PC-9 (cell line): ENCODE data around the gene SYNGR2. TPM values are rescaled to one million over a fixed set of nuclear protein-coding genes. Genes with fewer than 3 reads are reported as not detected.

Experiments
- BruUV-seq: library from RNA; stranded (reverse); fragments of 400-500 nt; replicated peaks from 2 replicates; lab custom pipeline; 2021; lab: Mats Ljungman, UMichigan
- CTCF ChIA-PET: fragments of 300-600 bp; sonication (Branson Sonifier 250); formaldehyde crosslinking; loops from one replicate; lab custom pipeline; 2022; ENCODE audit warnings: antibody characterized with exemption; lab: Charles Lee
- POLR2A ChIA-PET: fragments of 300-600 bp; sonication (Branson Sonifier 250); formaldehyde crosslinking; loops from one replicate; lab custom pipeline; 2022; ENCODE audit warnings: antibody characterized with exemption; ENCODE audit not compliant: unreplicated experiment; lab: Charles Lee
- DNase-seq, 2 experiments: peaks; one replicate each; pipeline versions ENCODE4 v3.0.0 to v3.0.0-alpha.2; 2015 to 2022; ENCODE audit warnings: mixed read lengths in 1 of 2
- H2AFZ ChIP-seq: fragments of 200-600 bp; sonication (generic); 2 replicates; pipeline ENCODE4 v1.8.1; 2017; ENCODE audit warnings: antibody characterized with exemption
- H3F3A ChIP-seq: fragments of 200-600 bp; sonication (generic); 2 replicates; pipeline ENCODE4 v1.8.1; 2017; ENCODE audit warnings: antibody characterized with exemption, mild to moderate bottlenecking, low read depth; ENCODE audit not compliant: insufficient read depth
- H3K27ac ChIP-seq: fragments of 200-600 bp; sonication (generic); 2 replicates; pipeline ENCODE4 v1.6.1; 2016; ENCODE audit warnings: mixed run types
- H3K27me3 ChIP-seq: fragments of 200-600 bp; sonication (generic); 2 replicates; pipeline ENCODE4 v1.6.1; 2016; ENCODE audit warnings: low read depth, mixed run types; ENCODE audit not compliant: insufficient read depth
- H3K36me3 ChIP-seq: fragments of 200-600 bp; sonication (generic); 2 replicates; pipeline ENCODE4 v1.6.1; 2016; ENCODE audit warnings: low read depth, mixed run types
- H3K4me1 ChIP-seq: fragments of 200-600 bp; sonication (generic); replicated peaks from 2 replicates; pipeline ENCODE4 v1.6.1; 2016; ENCODE audit warnings: mixed run types; ENCODE audit not compliant: insufficient read depth
- H3K4me2 ChIP-seq: fragments of 200-600 bp; sonication (generic); 2 replicates; pipeline ENCODE4 v1.6.1; 2017; ENCODE audit warnings: mixed run types
- H3K4me3 ChIP-seq: fragments of 200-600 bp; sonication (generic); 2 replicates; pipeline ENCODE4 v1.6.1; 2016; ENCODE audit warnings: mixed run types
- H3K79me2 ChIP-seq: fragments of 200-600 bp; sonication (generic); 2 replicates; pipeline ENCODE4 v1.6.1; 2017; ENCODE audit warnings: low read depth, mixed run types
- H3K9me2 ChIP-seq: fragments of 200-600 bp; sonication (generic); 2 replicates; pipeline ENCODE4 v1.8.1; 2017; ENCODE audit warnings: mild to moderate bottlenecking; ENCODE audit not compliant: insufficient read depth
- H3K9me3 ChIP-seq: fragments of 200-600 bp; sonication (generic); 2 replicates; pipeline ENCODE4 v1.8.1; 2016; ENCODE audit warnings: low read depth; ENCODE audit not compliant: insufficient read depth
- H4K20me1 ChIP-seq: fragments of 200-600 bp; sonication (generic); 2 replicates; pipeline ENCODE4 v1.8.1; 2017; ENCODE audit not compliant: insufficient read depth
- CTCF ChIP-seq: fragments of 200-600 bp; sonication (generic); conservative IDR thresholded peaks from 2 replicates; pipeline ENCODE4 v1.6.1; 2017; ENCODE audit warnings: mixed run types, antibody characterized with exemption, mild to moderate bottlenecking, moderate library complexity
- EZH2 ChIP-seq: fragments of 200-600 bp; sonication (generic); IDR thresholded peaks from 2 replicates; pipeline ENCODE4 v1.8.0; 2017; ENCODE audit warnings: antibody characterized with exemption, low read depth
- intact Hi-C: fragments of 100-400 bp; cut with micrococcal nuclease; formaldehyde crosslinking; loops from one replicate; pipeline ENCODE4 v1.10.0; 2022; ENCODE audit not compliant: unreplicated experiment
- total RNA-seq: library from RNA; stranded (reverse); gene quantifications from 2 replicates; pipeline ENCODE4 v1.2.3, GENCODE V29; 2021

The SYNGR2 gene
- total RNA-seq, 1 experiment from 2014 or later = 91.9 TPM

DNA sequence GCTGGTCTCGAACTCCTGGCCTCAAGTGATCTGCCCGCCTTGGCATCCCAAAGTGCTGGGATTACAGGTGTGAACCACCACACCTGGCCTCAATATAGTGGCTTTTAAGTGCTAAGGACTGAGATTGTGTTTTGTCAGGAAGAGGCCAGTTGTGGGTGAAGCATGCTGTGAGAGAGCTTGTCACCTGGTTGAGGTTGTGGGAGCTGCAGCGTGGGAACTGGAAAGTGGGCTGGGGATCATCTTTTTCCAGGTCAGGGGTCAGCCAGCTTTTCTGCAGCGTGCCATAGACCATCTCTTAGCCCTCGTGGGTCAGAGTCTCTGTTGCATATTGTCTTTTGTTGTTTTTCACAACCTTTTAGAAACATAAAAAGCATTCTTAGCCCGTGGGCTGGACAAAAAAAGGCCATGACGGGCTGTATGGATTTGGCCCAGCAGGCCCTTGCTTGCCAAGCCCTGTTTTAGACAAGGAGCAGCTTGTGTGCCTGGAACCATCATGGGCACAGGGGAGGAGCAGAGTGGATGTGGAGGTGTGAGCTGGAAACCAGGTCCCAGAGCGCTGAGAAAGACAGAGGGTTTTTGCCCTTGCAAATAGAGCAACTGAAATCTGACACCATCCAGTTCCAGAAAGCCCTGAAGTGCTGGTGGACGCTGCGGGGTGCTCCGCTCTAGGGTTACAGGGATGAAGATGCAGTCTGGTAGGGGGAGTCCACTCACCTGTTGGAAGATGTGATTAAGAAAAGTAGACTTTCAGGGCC lies 51.2 kb downstream of the SYNGR2 start:
- no peak overlapping the region for H2AFZ ChIP-seq
- H3K36me3 ChIP-seq = no peaks in the 10 kb centered on the region
- H3K27ac ChIP-seq = no peak overlapping the region
- DNase-seq = no peak
- no TSS peak for BruUV-seq
- H3K4me2 ChIP-seq = no peak overlapping the region
- no peaks in the 10 kb centered on the region for H4K20me1 ChIP-seq
- TF ChIP-seq EZH2 (no peak), CTCF (no peak)
- POLR2A ChIA-PET = no interaction called here
- H3K27me3 ChIP-seq = no peaks in the 10 kb centered on the region
- H3F3A ChIP-seq = no peaks in the 10 kb centered on the region
- H3K9me3 ChIP-seq = no peaks in the 10 kb centered on the region
- peaks cover 9% of the 10 kb centered on the region; the same call in 1 of the 2 replicates for H3K4me1 ChIP-seq
- peaks cover 25% of the 10 kb centered on the region for H3K79me2 ChIP-seq
- H3K4me3 ChIP-seq = no peak overlapping the region
- no peaks in the 10 kb centered on the region for H3K9me2 ChIP-seq
- intact Hi-C loops = no loop called here
- CTCF ChIA-PET = interaction anchor here (0.6 to 1.1 kb wide), 2 partner anchors 10 to 38 kb away, joined by 4 to 7 read pairs; no protein-coding TSS in a partner anchor

Other genes starting within 250 kb of the SYNGR2 start
- gene TNRC6C, start 209.9 kb upstream of the SYNGR2 start, total RNA-seq = 0.37 TPM in 1 of 2 replicates, not detected in the other
- 97.7 and 116 TPM in 2 replicates for gene TMC6, start 39.8 kb upstream of the SYNGR2 start, total RNA-seq
- 1.9 and 2.6 TPM in 2 replicates for gene TMC8, start 37.8 kb upstream of the SYNGR2 start, total RNA-seq
- gene C17orf99, start 22.2 kb upstream of the SYNGR2 start, total RNA-seq = not detected in 2 replicates
- gene TK1, start 18.5 kb downstream of the SYNGR2 start, total RNA-seq = 137 and 147 TPM in 2 replicates
- gene AFMID, start 18.8 kb downstream of the SYNGR2 start, total RNA-seq = 30.4 and 43.6 TPM in 2 replicates
- gene BIRC5, start 45.7 kb downstream of the SYNGR2 start, total RNA-seq = 72.4 and 91.0 TPM in 2 replicates
- gene TMEM235, start 63.0 kb downstream of the SYNGR2 start, total RNA-seq = not detected in 2 replicates
- gene SOCS3, start 191.5 kb downstream of the SYNGR2 start, total RNA-seq = 20.7 and 21.7 TPM in 2 replicates
- 37.7 and 40.2 TPM in 2 replicates for gene PGS1, start 210.1 kb downstream of the SYNGR2 start, total RNA-seq